Stimulated activated CD8-positive, alpha-beta memory T cell treated with anti-CD3 and anti-CD28 coated beads, Interleukin-7, amount 100 ng/mL, for 1 hour (primary cell): ENCODE results near the gene GRIN3B.

ENCODE experiments used
- DNase-seq, 2 donors: peaks; one replicate each; pipeline ENCODE4 v3.0.0-alpha.2; 2020; ENCODE audit warnings: low read depth in 2 of 2

The GRIN3B gene

DNA sequence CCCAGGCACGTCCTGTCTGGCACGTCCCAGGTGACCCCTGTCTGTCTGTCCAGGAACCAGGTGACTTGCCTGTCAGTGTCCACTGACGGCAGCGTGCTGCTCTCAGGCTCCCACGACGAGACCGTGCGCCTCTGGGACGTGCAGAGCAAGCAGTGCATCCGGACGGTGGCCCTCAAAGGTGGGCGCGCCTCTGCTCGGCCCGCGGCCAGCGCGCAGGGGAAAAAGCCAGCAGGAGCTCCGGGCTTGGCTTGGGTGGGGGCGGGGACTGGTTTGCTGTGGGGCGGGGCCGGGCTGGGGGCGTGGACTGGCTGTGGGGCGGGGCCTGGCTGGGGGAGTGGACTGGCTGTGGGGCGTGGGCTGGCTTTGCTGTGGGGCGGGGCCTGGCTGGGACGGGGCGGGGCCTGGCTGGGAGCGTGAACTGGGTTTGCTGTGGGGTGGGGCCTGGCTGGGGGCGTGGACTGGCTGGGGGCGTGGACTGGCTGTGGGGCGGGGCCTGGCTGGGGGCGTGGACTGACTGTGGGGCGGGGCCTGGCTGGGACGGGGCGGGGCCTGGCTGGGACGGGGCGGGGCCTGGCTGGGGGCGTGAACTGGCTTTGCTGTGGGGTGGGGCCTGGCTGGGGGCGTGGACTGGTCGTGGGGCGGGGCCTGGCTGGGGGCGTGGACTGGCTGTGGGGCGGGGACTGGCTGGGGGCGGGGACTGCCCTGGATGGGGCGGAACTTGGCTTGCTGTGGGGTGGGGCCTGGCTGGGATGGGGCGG lies 8.9 kb upstream of the GRIN3B start:
- peak in 1 of 2 donors; percentile 10 for DNase-seq

DNA sequence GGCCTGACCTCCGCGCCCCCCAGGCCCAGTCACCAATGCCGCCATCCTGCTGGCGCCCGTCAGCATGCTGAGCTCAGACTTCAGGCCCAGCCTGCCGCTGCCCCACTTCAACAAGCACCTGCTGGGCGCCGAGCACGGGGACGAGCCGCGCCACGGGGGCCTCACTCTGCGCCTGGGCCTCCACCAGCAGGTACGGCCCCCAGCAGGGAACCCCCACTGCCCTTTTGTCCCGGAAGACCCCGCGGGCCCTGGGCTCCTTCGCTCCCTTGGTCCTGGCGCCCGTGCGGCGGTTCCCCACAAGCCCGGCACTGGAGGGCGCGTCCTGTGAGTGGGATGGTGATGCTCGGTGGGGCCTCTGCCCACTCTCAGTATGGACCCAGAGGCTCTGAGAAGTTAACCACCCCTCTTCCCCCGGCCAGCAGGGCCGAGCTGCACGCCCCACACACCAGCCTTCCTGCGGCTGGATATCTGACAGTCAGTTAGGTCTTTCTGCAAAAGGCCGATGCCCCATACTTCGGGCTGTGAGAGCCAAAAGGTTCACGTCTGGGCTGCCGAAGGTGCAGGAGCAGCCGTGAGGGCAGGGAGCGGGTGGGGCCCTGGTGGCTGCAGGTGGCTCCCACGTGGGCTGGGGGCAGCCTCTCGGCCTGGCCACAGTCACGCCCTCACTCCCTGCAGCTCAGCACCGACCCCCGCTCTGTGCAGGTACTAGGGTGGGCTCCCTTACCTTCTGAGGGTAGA lies 8.1 kb upstream of the GRIN3B start:
- DNase-seq: no peak

DNA sequence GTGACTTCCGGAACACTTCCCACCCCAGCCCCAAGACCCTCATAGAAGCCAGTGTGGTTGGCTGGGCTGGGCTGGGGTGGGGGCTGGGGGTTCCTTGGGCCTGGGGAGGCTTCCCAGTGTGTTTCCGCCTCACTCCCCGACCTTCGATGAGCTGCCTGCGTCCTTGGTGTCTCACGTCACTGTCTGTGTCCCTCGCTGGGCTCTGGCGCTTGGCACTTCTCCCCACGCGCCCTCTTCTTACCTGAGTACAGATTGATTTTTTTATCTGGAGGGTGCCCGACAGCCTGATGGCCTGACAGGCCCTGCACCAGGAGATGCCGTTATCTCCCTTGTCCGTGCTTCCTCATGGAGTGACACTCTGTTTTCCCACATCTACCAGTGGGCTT lies 7.6 kb upstream of the GRIN3B start:
- no peak for DNase-seq

DNA sequence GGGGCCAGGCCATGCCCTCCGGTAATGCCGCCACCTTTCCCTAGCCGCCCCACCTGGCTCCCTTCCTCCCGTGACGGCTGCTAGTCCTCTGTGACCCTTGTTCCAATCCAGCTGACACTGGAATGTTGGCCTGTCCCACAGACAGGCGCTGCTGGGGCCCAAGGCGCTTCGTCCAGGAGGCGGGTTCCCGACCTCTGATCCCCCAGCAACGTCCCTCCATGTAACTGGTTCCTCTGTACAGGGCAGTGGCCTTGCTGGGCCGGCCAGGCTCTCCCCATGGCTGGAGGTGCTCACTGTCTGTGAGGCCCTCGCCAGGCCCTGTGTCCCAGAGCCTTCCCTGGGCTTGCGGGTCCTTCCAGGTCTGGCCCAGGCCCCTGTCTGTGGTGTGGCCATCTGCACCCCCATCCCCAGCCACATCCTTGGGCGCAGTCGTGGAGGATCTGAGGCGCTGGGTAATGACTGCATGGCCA lies 6.8 kb upstream of the GRIN3B start:
- no peak for DNase-seq

DNA sequence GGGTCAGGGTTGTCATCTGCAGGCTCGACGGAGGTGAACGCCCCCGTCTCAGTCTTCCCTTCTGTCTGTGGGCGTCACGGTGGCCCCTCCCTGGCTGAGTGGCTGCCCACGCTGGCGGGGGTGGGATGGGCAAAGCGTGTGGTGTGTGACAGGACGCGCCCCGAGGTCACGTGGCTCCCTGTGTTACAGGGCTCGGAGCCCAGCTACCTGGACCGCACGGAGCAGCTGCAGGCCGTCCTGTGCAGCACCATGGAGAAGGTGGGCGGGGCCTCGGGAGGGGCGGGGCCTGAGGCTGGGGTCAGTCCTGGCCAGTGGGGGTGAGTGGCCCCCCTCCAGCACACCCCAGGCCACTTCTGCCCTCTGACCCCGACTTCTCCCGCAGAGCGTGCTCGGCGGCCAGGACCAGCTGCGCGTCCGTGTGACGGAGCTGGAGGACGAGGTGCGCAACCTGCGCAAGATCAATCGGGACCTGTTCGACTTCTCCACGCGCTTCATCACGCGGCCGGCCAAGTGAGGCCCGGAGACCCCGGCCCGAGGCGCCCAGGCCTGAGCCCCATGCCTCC lies 6.3 kb upstream of the GRIN3B start:
- DNase-seq: no peak

DNA sequence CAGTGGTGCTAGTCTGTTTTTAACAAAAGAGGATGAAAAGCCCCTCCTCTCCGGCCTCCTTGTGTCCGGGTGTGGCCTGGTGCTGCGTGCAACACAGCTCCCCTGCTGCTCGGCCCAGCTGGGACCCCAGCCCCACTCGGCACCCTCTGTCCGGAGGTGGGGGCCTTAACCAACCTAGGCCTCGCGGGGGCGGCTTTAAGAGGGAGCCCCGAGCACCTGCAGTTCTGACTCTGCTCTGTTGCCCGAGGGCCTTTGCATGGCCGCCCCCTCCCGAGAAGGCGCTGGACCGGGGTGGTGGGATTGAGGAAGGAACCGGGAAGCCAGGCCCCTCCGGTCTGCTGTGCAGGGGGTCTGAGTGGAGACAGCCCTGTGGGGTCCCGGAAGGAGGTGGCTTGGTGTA lies 5.7 kb upstream of the GRIN3B start:
- no peak for DNase-seq

DNA sequence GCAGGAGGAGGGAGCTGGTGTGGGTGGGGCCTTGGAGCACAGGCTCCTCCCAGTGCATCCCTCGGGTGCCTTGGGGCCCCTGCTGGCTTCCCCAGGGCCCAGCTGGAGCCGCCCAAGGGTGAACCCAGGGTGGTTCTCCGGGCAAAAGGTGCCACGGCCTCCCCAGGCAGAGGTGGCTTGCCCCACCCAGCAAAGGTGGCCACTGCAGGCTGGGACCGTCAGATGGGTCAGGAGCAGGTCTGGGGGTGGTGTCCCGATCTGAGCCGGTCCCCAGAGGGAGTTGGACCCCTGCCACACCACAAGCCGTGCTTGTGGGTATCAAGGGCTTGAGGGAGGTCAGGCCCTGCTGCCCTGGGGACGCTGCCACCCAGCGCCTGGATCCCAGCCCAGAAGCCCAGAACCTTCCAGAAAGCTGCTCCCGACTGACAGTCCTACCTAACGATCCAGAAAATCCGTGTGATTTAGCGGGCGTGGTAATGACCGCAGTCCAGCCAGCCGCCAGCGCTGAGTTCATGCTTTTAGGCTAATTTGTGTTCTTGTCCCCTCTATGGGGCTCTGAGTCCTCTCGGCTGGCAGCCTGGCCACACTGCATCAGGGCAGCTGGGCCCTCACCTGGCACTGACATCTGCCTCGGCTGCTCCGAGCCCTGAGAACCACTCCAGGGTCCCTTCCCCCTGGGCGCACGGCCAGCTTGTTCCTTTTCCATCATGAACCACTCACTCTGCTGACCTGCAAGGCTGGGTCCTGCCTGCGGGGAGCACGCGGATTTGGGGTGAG lies 5.0 kb upstream of the GRIN3B start:
- no peak for DNase-seq

DNA sequence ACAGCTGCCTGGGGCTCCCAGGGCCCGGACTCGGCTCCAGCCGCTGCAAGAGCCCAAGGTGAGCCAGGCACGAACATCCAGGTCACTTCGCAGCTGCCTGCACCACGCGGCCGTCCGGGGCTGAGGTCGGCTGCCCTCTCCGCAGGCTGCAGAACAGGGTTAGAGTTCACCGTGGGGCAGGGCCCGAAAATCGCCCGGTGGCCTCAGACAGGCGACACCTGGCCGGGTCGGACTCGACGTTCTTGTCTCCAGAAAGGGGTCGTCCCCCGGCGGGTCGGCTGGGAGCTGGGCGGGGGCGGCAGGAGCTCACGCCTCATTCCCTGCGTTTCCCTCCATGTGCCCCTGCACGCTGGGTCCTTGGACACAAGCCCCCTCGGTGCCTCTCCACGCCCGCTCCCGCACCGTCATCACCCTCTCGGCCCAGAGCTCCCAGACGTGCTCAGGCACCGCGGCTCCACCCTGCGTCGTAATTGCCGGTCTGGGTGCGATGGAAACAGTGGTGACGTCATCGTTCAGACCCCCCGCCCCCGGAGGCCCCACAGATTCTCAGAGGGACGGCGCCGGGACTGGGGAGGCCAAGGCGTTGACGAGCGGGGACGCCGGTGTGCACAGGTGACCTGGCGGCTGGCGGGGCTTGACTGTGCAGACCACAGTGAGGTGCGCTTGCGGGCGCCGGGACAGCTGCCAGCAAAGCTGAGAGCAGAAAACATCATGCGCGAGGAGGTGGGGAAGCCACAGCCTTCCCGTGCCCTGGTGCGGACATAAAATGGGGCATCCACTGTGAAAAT lies 4.0 kb upstream of the GRIN3B start:
- DNase-seq: peak; percentile 41 to 57

DNA sequence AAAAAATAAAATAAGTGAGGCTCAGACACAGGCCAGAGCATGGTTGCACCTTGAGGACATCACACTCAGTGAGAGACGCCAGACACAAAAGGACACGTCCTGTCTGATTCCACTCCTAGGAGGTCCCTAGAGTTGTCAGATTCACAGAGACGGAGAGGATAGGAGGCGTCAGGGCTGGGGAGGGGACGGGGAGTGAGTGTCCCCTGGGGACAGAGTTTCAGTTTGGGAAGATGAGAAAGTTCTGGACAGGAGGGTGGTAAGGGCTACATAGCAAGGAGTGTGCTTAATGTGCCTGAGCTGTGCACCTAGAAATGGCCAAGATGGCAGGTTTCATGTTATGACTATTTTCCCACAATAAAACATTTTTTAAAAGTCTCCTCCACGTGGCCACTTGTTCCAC lies 2.2 kb upstream of the GRIN3B start:
- DNase-seq: no peak

DNA sequence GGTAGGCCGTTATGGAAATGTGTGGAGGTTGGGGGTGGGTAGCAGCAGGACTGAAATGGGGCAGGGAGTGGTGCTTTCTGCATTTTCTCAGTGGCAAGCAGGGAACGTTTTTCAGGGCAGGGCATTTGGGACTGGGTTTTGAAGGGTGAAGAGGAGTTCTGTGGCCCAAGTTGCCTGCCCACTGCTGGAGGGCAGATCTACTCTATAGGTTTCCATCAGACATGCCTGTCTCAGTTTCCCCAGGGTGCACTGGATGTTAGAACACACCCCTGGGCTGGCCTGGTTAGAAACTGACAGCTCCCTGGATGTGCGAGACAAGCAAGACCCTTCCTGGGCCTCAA lies 870 bp upstream of the GRIN3B start:
- DNase-seq: no peak

DNA sequence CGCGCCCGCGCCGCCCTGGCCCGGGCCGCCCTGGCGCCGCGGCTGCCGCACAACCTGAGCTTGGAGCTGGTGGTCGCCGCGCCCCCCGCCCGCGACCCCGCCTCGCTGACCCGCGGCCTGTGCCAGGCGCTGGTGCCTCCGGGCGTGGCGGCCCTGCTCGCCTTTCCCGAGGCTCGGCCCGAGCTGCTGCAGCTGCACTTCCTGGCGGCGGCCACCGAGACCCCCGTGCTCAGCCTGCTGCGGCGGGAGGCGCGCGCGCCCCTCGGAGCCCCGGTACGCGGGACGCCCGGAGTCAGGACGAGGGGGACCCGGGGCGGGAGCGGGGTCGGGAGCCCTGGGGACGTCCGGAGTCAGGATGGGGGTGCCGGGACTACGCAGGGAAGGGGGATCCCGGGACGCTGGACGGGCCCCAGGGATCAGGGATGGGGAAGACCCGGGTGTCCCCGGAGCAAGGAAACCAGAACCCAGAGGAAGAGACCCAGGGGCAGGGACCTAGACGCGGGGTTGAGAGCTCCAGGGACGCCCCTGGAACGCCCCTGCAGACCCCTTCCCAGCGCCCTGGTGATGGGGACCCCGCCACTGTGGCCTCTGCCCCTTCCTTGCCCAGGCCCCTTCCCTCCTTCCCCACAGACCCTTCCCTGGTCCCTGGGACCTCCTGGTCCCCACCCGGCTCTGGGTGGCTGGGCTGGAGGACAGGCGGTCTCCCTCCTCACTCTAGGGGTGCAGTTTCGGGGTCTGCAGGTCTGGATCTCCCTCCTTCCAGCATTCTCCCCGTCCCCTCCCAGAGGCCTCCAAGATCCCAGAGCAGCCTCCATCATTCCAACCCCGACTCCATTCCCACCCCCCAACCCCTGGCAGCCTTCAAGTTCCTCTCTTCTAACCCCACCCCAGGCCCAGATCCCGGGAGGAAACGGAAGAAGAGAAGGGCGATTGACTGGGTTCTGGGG lies 645 bp downstream of the GRIN3B start:
- no peak for DNase-seq

DNA sequence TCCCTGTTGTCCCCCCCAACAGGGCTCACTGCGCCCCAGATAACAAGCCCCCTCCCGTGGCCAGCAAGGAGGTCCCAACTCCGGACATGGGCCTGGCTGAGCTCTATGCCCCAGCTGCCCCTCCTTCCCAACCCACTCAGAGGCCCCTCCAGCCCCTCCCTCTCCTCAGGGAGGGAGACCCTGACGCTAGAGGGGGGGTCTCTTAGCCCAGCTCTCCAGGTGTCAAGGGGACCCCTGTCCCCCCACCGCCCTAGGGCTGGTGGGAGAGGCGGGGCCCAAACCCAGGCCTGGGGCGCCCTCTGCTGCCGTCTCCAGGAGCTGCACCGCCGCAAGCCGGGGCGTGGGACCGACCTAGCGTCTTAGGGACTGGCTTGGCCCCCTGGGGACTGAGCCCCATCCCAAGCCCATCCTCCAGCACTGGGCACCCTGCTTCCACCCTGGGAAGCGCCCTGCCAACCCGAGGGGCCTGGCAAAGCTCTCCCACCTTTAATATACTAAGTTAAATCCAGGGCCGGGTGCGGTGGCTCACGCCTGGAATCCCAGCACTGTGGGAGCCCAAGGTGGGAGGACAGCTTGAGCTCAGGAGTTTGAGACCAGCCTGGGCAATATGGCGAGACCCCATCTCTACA lies 1.4 kb downstream of the GRIN3B start:
- DNase-seq: peak; percentile 47 to 56

DNA sequence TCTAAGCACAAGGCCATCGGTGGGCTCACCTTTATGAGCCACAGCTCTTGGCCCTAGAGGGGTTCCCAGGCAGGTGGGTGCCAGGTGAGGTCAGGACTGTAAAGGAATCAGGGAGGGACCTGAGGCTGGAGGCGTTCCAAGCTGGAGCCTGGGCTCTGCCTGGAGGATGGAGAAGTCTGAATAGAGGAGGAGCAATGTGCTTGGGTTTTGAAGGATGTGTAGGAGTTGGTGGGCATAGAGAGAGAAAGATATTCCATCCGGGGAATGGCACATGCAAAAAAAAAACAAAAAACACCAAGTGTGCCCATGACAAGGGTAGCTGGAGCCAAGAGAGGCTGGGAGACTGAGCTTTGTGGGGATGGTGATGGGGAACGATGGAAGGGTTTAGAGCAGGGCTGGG lies 2.4 kb downstream of the GRIN3B start:
- no peak for DNase-seq

DNA sequence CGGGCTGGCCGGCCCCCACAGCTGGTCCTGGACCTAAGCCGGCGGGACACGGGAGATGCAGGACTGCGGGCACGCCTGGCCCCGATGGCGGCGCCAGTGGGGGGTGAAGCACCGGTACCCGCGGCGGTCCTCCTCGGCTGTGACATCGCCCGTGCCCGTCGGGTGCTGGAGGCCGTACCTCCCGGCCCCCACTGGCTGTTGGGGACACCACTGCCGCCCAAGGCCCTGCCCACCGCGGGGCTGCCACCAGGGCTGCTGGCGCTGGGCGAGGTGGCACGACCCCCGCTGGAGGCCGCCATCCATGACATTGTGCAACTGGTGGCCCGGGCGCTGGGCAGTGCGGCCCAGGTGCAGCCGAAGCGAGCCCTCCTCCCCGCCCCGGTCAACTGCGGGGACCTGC lies 3.1 kb downstream of the GRIN3B start:
- DNase-seq: no peak

DNA sequence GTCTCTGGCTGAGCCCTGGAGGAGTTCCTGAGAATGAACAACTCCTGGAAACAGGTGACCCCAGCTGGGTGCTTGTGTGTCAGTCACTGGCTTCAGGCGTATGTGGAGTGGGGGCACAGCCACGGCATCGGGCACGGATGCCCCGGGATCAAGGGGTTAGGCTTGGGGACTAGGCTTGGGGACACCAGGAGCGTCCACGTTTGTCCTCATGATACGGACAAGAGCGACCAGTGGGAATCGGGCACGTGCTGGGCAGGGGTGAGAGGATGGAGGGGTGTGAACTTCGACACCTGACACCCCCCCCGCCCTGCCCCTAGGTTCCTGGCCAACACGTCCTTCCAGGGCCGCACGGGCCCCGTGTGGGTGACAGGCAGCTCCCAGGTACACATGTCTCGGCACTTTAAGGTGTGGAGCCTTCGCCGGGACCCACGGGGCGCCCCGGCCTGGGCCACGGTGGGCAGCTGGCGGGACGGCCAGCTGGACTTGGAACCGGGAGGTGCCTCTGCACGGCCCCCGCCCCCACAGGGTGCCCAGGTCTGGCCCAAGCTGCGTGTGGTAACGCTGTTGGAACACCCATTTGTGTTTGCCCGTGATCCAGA lies 4.1 kb downstream of the GRIN3B start:
- DNase-seq: no peak

DNA sequence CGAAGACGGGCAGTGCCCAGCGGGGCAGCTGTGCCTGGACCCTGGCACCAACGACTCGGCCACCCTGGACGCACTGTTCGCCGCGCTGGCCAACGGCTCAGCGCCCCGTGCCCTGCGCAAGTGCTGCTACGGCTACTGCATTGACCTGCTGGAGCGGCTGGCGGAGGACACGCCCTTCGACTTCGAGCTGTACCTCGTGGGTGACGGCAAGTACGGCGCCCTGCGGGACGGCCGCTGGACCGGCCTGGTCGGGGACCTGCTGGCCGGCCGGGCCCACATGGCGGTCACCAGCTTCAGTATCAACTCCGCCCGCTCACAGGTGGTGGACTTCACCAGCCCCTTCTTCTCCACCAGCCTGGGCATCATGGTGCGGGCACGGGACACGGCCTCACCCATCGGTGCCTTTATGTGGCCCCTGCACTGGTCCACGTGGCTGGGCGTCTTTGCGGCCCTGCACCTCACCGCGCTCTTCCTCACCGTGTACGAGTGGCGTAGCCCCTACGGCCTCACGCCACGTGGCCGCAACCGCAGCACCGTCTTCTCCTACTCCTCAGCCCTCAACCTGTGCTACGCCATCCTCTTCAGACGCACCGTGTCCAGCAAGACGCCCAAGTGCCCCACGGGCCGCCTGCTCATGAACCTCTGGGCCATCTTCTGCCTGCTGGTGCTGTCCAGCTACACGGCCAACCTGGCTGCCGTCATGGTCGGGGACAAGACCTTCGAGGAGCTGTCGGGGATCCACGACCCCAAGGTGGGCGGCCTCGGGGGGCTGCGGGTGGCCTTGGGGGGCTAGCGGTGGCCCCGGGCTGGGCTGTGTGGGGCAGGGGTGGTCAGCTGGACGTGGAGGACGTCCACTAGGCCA lies 4.8 kb downstream of the GRIN3B start:
- no peak for DNase-seq

DNA sequence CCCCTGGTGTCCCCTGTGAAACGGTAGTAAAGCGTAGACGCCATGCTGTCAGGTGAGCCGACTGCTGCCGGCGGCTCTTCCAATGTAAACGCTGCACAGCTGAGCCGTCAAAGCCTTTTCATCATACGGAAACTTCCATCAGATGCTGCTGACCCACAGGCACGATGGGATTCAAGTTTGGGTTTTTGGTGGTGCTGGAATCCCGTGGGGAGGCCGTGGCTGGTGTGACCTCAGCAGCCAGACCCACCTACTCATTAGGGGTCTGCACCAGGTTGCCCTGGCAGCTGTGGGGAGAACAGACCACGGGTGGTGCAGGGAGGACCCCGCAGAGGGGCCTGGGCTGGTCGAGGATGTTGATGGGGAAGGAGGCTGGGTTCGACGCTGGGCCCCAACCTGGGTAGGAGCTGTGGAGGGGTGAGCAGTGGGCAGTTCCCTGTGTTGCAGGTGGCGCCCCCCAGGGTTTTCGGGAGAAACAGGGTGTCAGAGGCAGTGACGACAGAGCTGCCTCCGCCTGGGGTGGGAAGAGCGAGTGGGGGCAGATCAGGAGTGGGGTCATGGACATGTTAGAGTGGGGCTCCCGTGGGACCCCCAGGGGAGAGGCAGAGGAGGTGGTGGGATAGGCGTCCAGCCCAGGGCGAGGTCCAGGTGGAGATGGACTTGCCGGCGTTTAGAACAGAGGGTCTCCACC lies 6.6 kb downstream of the GRIN3B start:
- DNase-seq: no peak
